MV-4-11 (cell line): Measurements from ENCODE around the gene VAV2.

Source experiments
- DNase-seq: peaks from one replicate; lab custom pipeline; 2025; lab: John Stamatoyannopoulos, UW

Gene VAV2

DNA sequence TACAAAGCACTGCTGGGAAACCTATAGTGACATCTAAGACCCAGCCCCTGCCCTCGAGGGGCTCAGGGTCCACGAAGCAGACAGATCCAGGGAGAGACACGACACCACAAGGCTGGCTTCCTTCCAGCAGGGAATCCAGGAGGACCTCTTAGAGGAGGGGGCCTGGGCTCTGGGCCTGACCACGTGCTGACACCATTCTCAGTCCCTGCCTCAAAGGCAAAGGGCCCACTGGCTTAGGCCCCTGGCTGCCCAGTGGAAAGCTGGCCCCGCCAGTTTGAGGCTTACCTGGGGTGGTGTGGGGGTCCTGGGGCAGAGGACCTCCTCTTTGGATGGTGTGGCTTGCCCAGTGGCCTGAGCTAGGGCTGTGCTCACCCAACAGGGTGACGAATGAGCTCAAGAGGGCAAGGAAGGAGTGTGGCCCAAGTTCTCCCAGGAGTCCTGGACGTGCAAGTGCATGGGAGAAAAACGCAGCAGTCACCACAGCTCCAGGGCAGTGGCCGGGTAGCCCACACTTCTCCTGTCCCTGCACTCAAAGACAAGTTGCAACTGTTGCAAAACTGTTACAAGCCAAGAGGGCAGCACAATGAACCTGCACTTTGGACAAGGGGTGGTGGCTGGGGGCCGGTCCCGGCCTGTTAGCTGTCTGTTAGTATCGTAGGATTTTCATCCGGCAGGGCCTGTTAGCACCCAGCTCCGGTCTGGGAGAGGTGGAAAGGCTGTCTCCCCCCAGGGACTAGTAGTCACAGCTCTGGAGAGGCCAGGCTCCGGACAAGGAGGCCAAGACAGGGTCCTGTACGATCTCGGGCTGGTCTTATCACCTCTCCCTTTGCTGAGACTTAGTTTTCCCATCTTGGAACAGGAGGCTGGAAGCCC, 252.5 kb downstream of the VAV2 start:
- DNase-seq = no peak

DNA sequence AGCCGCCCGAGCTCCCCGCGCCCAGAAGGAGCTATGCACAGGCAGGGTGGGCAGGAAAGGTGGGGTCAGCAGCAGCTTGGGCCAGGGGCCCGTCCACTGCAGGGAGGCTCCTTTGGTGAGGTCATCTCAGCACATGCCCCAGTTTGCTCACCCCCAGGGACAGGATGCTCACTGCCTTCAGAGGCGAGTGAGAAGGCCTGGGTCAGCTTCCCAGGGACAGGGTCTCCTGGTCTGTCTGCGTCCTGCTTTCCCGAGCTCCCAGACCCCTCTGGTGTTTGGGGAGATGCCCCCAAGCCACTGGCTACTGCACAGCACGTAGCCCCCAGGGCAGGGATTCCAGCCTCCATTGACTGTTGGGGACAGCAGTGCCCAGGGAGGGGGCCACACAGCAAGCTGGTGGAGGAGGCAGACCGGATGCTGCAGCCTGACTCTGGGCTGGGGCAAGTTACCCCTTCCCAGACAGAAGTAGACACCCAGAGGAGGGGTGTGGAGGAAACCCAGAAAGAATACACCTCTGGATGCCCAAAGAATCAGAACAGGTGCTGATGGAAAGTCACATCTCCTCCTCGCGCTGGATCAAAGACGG, 253.4 kb downstream of the VAV2 start:
- no peak for DNase-seq

DNA sequence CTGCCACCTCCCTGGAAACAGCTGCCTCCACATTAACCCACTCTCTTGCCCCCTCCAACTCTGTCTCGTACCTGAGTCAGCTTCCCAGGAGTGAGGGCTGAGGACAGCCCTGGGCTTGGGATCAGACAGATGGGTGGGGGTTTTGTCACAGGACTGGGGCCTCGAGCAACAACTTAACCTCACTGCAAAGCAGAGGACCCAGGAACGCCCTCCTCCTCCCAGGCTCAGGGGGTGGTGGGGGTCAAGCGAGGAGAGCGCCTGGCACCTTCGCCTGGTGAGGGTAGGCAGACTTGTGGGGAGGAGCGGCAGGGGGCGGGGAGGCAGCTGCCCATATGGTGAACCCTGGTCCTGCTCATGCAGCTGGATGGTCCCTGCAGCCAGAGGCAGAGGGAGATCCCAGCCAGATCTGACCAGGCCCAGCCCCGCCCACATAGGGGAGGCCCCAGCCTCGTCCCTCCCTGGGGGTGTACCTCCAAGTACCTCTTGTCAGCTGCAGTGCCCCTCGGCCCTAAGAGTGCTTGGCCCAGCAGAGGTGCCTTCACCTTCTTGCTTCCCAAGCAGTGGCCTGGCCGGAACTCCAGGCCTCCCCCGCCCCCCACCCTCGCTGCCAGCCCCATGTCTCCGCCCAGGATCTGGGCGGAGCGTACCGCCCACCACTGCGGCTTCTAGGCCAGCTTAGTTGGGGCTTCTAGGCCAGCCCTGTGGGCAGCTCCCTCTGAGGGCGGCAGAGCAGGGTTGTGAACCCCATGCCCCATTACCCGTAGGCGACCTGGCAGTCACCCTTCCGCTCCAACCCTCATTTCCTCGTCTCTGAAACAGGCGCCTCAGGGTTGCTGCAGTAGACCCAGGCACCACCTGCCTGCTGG, 254.1 kb downstream of the VAV2 start, which contains the start of gene SARDH:
Gene SARDH, minus strand, starts transcription at position 579 of the 866 bp plus-strand sequence. CDS start 4,179 bp downstream, outside the sequence.
- DNase-seq = peak; percentile 75

DNA sequence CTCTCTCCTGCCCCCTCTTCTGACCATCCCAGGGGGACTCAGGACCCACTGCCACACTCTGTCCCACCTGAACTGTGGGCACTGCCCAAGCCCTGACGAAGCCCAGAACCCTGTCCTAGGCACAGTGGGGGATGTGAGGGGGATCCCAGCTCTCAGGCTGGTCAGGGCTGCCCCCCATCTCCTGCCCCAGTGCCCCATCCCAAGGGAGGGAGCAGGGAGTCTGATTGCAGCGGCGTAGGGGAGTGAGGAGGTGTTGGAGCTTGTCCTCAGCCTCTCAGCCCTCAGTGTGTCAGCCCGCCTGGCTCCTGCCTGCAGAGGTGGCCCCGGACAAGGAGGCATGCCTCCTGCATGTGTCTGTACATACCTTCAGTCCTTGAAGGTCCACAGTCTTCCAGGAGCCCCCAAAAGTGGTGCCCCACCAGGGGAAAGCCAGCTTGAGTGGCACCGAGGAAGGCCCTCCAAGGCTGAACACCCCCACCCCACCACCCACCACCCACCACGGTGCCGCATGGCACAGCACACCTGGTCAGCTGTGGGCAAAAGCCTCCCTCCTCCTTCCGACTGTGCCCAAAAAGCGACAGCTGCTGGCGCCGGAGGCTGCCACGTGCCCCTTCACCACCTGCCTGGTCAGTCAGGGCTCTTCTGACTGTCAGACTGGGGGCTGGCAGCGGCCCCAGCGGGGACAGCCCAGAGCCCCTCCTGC, 254.9 kb downstream of the VAV2 start:
- no peak for DNase-seq

DNA sequence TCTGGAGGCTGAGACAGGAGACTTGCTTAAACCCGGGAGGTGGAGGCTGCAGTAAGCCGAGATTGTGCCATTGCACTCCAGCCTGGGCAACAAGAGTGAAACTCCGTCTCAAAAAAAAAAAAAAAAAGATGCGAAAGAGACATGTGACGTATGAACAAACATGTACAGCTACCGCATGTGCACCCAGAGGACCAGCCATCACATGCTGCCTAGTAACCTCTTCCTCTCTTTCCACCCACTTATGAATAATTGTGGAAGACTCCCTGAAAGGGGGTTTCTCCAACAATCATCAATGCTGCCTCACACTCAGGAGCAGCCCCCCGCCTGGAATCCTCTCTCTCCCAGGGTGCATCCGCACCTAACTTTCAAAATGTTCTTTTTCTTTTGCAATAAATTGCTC, 256.2 kb downstream of the VAV2 start:
- no peak for DNase-seq

DNA sequence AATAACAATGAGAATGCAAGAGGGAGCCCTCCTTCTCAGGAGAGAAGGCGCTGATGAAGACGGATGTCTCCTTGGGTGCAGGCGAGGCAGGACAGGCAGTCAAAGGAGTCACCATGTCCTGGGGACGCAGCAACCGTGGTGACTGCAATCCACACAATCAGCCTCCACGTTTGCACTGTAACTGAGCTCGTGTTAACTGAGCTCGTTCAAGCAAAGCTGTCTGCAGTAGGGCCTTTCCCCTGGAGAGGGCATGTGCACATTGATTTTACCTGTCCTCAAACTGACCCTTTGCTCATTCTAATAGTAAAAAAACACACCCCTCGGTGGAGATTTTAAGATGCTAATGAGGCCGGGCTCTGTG, 256.7 kb downstream of the VAV2 start:
- no peak for DNase-seq

DNA sequence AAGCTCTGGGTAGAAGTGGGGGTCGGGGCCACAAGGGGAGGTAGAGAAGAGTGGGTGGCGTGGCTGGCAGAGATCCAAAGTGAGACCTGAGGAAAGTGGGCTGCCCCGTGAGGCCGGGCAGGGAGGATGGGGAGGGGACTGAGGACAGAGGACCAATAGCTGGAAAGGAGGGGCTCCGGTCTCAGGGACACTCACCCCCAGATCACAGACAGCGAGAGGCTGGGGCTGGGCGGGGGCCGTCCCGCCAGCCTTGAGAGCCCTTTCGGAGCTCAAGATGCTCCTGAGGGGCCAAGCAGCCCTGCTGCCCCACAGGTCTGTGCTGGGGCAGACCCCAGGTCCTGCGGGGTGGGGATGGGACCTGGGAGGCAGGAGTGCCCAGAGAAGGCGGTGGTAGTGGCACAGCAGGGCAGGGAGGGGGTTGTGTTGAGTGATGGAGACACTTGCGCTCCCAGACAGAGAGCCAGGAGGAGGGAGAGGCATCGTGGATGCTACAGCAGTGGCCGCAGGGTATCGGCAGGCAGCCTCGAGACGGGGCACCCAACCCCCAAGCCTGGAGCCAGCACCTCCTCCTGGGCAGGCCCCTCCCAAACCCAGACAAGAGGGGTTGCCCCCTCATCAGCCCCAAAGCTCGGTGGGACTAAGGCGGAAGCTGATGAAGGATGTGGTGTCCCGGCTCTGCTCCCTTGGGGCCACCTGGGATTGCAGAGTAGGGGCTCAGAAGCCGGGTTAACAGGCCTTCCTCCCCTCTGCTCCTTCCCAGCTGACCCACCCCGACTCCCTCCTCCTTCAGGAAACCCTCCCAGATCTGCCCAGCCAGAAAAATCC, 257.3 kb downstream of the VAV2 start:
- DNase-seq = no peak

DNA sequence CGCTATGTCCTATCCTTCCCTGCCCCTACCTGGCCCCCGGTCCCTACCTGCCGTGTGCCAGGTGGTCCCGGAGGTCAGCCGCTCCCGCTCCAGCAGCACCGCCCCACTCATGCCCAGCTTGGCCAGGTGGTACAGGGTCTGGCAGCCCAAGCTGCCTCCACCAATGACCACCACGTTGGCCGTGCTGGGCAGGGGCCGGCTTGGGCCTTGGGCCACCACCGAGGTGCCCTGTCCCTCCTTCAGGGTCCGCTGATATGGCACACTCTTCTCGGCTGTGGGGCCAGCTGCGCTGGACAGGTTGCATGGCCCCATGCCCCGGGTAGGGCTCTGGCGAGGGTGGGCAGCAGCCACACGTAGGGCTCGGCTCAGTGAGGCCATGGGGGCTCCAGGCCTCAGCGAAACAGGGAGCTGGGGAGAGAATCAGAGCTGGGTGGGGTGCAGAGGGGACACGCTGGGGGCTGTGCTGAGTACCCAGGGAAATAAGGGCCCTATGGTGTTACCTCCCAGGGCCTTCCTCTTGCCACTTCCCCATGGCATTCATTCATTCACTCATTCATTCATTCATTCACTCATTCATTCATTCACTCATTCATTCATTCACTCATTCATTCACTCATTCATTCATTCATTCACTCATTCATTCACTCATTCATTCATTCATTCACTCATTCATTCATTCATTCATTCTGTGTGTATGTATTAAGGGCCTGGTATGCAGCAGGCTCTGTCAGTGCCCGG, 258.2 kb downstream of the VAV2 start:
- DNase-seq = no peak

DNA sequence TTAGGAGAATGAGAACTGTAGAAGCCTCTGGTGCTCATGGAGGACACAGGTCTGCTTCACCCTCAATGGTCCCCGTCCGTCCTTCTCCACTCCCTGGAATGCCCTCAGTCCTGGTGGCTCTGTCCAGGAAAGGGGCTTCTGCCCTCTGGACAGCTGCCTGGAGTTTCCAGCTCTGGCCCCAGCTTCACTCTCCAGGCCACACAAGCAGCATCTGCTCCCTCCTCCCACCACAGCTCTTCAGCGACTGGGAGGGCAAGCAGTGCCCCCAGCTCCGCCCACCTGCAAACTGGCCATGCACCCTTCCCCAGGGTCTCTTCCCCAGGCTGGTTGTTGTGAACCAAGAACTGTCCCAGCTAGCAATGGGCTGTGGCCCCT, 258.7 kb downstream of the VAV2 start:
- no peak for DNase-seq

DNA sequence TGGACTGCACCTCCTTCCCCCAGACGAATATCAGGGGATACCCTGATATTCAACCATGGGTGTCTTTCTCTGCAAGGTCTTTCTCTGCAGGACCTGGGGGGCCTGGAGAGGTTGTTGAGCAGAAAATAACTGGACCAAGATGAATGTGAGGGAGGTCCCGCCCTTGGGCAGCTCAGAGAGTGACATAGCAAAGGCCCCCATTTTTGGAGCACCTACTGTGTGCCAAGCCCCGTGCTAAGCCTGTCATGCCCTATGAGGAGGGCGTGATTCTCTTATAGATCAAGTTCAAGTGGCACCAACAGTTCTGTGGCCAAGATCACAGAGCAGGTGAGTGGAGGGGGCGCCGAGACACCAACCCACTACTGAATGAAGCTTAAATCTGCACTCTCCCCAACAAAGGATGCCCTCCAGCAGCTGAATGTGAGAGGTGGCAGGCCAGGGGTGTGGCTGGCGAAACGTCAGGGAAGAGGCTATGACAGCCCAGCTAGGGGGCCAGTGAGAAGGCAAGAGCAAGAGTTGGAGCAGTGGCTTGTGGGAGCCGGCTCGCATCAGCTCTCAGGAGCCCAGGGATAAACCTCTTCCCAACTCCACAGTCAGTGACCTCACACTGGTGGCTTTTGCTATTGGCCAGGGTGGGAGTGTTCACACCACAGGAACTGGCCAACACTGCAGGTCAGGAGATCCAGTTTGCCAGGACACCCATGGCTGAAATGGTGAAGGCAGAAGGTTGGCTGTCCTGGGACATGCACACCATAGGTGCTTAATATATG, 259.3 kb downstream of the VAV2 start:
- DNase-seq = no peak

DNA sequence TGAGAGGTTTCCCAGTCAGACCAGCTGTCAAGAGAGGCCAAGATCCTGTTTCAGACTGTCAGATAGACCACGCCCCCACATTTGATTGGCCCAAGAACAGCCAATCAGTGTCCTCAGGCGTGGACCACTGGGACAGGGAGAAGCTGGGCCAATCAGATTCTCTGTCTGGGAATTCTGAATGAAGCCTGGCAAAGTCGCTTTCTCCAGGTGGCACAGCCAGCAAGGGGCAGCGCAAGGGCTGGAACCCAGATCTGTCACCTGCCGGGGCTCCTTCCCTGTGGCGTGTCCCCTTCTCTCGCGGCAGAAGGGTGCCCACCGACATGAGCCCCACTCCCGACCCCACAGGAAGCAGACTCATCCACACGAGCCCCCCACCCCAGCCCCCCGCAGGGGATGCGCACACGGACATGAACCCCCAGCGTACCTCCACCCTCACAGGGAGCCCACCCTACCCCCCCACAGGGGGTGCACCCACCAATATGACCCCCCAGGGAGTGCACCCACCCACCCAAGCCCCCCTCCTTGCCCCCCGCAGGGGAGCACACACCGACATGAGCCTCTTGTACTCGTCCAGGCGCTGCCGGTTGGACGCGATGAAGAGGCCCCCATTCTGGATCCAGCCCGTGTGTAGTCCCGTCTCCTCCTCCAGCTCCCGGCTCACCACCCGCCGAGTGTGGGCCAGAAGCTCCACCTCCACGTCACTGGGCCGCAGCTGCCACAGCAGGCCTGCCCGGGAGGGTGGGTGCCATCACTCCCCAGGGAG, 260.1 kb downstream of the VAV2 start:
- DNase-seq = peak; percentile 51

DNA sequence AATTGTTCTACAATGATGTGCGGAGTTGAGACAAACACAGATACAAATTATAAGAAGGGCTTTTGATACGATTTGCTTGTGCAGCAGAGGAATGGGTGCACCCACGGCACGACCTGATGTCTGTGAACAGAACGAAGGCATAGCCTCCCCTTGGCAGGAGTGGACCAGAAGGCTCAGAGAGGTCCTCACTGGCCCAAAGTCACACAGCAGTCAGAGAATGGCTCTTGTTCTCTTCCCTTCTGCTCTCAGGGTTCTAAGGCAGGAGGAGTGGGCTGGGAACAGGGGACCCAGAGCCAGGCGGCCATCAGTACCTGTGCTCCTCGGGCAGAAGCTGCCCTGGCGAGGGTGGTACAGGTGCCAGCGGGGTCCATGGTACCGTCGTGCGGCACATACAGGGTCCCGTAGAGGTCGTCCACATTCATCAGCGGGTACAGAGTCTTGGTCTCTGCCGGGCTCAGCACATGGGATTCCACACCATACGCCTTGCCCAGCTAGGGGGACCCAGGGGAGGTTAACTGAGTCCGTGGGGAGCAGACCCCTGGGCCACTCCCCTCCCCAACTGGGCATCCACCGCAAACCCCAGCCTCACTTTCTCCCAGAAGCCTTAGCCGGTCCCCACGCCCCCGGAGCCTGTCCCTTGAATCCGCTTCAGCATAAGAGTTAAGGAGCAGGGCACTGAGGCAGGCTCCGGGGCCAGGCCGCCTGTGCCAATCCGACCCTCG, 261.0 kb downstream of the VAV2 start:
- DNase-seq = no peak

DNA sequence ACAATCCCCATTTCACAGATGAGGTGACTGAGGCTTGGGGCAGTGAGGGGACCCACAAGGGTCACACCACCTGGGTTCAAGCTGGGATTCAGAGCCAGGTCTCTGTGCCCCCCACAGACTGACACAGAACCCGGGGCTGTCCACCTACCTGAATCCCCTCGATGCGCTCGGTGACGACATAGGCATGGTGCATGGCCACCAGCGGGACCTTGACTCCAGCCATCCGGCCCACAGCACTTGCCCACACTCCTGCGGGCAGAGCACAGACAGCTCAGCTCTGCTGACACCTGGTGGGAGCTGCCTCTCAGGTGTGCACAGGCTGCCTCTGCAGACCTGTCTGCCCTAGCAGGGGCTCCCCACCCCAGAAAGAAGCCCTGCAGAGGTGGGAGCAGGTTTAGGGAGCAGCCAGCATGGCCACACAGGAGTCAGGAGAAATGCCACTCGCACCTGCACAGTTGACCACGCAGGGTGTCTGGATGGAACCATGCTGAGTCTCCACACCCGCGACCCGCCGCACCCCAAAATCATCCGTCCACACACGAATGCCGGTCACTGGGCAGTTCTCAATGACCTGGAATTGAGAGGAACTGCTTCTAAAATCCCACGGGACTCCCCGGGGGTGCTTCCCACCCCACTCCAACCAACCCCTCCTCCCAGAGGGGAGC, 262.4 kb downstream of the VAV2 start:
- DNase-seq = no peak

DNA sequence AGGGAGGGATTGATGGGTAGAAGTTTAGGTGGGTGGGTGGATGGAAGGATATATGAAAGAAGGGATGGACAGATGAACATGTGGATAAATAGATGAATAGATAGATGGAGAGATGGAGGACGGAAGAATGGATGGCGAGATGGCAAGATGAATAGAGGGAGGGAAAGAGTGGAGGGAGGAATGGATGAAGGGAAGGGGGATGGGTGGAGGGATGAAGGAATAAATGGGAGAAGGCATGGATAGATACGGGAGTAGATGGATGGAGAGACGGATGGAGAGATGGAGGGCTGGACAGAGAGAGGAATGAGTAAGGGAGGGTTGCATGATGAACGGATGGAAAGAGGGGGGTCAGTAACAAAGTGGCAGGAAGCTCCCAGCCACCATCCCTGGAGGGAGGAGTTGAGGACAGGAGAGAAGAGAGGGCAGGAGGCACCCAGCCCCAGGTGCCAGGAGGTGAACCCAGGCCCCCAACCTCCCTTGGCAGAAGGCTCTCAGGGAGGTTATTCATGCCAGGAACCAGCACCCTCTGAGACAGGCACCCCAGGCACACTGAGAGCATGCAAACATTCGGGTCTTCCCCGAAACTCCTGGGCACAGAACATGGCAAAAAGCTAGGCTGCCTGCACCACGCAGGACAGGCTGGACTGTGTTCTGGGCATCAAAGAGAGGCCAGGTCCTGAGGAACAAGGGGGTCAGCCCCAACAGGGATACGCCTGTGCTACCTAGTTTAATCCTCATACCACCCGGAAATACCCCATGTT, 263.1 kb downstream of the VAV2 start:
- no peak for DNase-seq

DNA sequence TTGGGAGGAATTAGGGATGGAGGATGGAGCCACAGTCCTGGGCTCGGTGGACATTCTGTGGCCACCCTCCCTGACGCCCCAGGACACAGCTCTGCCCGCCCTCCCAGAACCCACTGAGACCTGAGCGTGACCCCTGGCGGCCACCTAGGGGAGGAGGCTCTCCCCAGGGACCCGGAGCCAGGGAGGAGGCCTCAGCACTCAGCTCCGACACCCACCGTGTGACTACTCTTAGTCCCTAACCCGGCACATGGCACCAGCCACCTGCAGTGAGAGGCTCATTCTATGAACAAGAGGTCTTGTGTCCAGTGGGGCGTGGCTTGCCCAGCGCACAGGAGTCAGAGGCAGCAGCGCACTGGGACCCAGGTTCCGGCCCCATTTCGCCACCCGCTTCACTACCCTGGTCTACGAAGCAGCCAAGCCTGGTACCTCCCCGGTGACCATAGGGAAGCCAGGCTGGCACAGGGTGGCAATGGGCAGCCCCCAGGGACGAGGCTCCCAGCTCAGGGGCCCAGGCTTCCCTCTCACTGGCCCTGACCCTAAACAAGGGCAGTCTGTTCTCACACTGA, 264.2 kb downstream of the VAV2 start:
- no peak for DNase-seq

DNA sequence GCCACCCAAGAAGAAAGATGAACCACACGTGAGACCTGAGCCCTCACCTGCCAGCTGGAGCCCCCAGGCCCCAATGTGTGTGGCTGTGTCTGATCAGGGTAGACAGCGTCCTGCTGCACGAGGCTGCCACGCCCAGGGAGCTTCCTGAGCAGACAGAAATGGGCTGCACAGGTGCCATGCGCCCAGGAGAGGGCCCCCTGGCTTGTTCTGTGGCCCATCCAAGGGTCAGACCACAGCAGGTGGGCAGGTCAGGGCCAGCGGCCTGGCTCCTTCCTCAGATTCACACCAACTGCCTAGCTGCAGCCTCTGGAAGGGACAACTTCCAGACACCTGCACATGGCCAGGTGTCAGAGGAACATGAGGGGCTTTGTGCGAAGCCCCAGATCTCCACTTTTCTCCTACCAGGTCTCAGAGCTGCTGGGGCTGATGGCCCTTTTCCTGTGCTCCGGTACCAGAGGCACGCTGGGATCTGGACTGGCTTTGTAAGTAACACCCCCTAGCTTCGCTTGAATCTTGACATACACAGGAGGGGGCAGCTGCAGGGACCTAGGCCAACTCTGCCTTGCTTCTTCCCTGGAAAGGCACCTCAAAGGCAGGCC, 264.7 kb downstream of the VAV2 start:
- DNase-seq = no peak
